Chondrocyte (in vitro differentiated cells): ENCODE results near the gene TSPAN18. TPM values are rescaled to one million over a fixed set of nuclear protein-coding genes. Genes with fewer than 3 reads are reported as not detected.
A peak's percentile ranks its signal among the peaks of the same experiment; 100 is the strongest.

ENCODE experiments used
- DNase-seq: peaks from one replicate; pipeline ENCODE4 v3.0.0; 2021; ENCODE audit warnings: mixed read lengths, low spot score
- H3K27ac Mint-ChIP-seq: one replicate; pipeline ENCODE4 v1.8.0; 2021; ENCODE audit warnings: mild to moderate bottlenecking, moderate library complexity, mixed read lengths; ENCODE audit not compliant: unreplicated experiment
- H3K27me3 Mint-ChIP-seq: 2 replicates; pipeline ENCODE4 v1.8.0; 2021; ENCODE audit warnings: low read depth, mixed read lengths
- H3K36me3 Mint-ChIP-seq: 2 replicates; pipeline ENCODE4 v1.8.0; 2021; ENCODE audit warnings: low read depth, mixed read lengths
- H3K4me1 Mint-ChIP-seq: 2 replicates; pipeline ENCODE4 v1.8.0; 2021; ENCODE audit warnings: low read depth, mild to moderate bottlenecking, mixed read lengths
- H3K4me3 Mint-ChIP-seq: one replicate; pipeline ENCODE4 v1.8.0; 2021; ENCODE audit warnings: mild to moderate bottlenecking, moderate library complexity, mixed read lengths; ENCODE audit not compliant: unreplicated experiment
- H3K9me3 Mint-ChIP-seq: 2 replicates; pipeline ENCODE4 v1.8.0; 2021; ENCODE audit warnings: low read depth, mixed read lengths
- CTCF ChIP-seq: fragments of 200-600 bp; sonication (generic); IDR thresholded peaks from 2 replicates; pipeline ENCODE4 v1.5.0; 2021; ENCODE audit warnings: antibody characterized with exemption, mild to moderate bottlenecking, moderate library complexity
- long read RNA-seq: library from polyadenylated mRNA; stranded (forward); transcript quantifications from one replicate; pipeline ENCODE4 v2.0.0, GENCODE V29; 2021
- total RNA-seq: library from RNA; stranded (reverse); gene quantifications from 3 replicates; pipeline ENCODE4 v1.2.1, GENCODE V29; 2021

TSPAN18 gene, protein sequence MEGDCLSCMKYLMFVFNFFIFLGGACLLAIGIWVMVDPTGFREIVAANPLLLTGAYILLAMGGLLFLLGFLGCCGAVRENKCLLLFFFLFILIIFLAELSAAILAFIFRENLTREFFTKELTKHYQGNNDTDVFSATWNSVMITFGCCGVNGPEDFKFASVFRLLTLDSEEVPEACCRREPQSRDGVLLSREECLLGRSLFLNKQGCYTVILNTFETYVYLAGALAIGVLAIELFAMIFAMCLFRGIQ
- 4.0 to 4.9 TPM (median 4.6 TPM) in 3 replicates for total RNA-seq
- long read RNA-seq, partial matches to known transcripts = 0 of 3 reads
- long read RNA-seq, other reads (novel, unspliced or antisense) = 3 of 3 reads

GRCh38 chr11:44726283-44727113 lies at the start of gene TSPAN18:
TSS of gene TSPAN18 (plus strand) at chr11:44726962. CDS start at chr11:44906417, 179,455 bp downstream.
- peaks cover 18% of the 10 kb centered on the region for H3K27me3 Mint-ChIP-seq
- H3K9me3 Mint-ChIP-seq = no peaks in the 10 kb centered on the region
- H3K27ac Mint-ChIP-seq = no peak within 1 kb of the TSS

GRCh38 chr11:44680982-44681597 lies 45.7 kb upstream of the TSPAN18 start:
- H3K9me3 Mint-ChIP-seq = no peaks in the 10 kb centered on the region
- H3K4me3 Mint-ChIP-seq = no peak overlapping the region
- H3K36me3 Mint-ChIP-seq = no peaks in the 10 kb centered on the region
- no peak overlapping the region for H3K27ac Mint-ChIP-seq
- TF ChIP-seq CTCF = no peak
- H3K4me1 Mint-ChIP-seq = peaks cover 4% of the 10 kb centered on the region
- DNase-seq = no peak
- H3K27me3 Mint-ChIP-seq = peaks cover 21% of the 10 kb centered on the region

More at GRCh38 chr11:44726283-44727113, at the start of gene TSPAN18:
- Mint-ChIP-seq H3K36me3 (no peaks in the 10 kb centered on the region), H3K4me3 (peak within 1 kb of the TSS; percentile 75), H3K4me1 (peaks cover 30% of the 10 kb centered on the region)
- TF ChIP-seq CTCF = no peak
- no peak for DNase-seq

GRCh38 chr11:44681698-44682097 lies 45.1 kb upstream of the TSPAN18 start:
- H3K27ac Mint-ChIP-seq = no peak overlapping the region

DNA sequence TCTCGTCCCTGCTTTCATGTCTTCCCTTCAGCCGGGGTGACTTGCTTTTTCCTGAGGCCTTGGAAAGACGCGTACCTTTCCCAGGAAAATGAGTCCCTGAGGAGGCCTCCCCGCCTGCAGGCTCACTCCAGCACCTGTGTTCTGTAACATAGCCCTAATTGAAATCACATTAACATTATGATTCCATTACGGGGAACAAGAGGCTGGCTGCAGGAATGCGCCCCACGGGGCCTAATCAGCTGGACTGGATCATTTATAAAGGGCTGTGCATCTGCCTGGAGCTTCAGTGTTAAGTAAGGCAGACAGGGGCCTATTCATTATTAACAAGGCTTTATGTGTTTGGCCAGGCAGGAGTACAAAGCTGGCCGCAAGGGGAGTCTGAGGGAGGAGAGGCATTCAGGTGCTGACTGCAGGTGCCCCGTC lies 41.9 kb upstream of the TSPAN18 start:
- TF ChIP-seq CTCF = no peak
- no peak overlapping the region for H3K4me3 Mint-ChIP-seq
- peaks cover 4% of the 10 kb centered on the region for H3K4me1 Mint-ChIP-seq
- DNase-seq = no peak
- H3K27me3 Mint-ChIP-seq = peaks cover 38% of the 10 kb centered on the region
- no peak overlapping the region for H3K27ac Mint-ChIP-seq
- H3K9me3 Mint-ChIP-seq = no peaks in the 10 kb centered on the region
- no peaks in the 10 kb centered on the region for H3K36me3 Mint-ChIP-seq

More at GRCh38 chr11:44681698-44682097, 45.1 kb upstream of the TSPAN18 start:
- Mint-ChIP-seq H3K4me3 (no peak overlapping the region), H3K4me1 (peaks cover 4% of the 10 kb centered on the region), H3K9me3 (no peaks in the 10 kb centered on the region), H3K36me3 (no peaks in the 10 kb centered on the region), H3K27me3 (peaks cover 27% of the 10 kb centered on the region)
- DNase-seq = no peak
- TF ChIP-seq CTCF = no peak

DNA sequence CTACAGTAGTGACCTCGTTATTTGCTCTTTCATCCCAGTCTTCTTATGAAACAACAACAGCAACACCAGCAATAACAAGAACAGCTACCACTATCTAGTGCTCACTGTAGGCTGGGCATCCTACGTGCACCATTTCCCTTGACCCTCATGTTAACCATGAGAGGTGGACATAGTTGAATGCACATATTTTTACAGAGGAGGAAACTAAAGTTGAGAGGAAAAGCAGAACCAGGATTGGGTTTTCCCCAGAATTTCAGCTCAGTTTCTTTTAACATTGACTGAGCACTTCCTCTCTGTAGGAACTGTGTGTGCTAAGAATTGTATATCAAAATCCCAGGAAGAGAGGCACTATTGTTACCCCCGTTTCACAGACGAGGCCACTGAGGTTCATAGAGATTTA lies 39.4 kb upstream of the TSPAN18 start:
- Mint-ChIP-seq H3K4me3 (no peak overlapping the region), H3K9me3 (no peaks in the 10 kb centered on the region), H3K27me3 (peaks cover 33% of the 10 kb centered on the region), H3K27ac (no peak overlapping the region), H3K4me1 (no peaks in the 10 kb centered on the region), H3K36me3 (no peaks in the 10 kb centered on the region)
- TF ChIP-seq CTCF = no peak
- no peak for DNase-seq
